Right lobe of liver (tissue), 4 donors: Measurements from ENCODE around the gene RAB37.

Experiments used
- CTCF ChIP-seq, 4 donors: fragments of 200-600 bp in 3 of 4; fragments of 450-650 bp in 1 of 4; IDR thresholded peaks; one replicate each; pipeline versions ENCODE4 v1.5.1 to v1.8.0; 2016 to 2022; ENCODE audit warnings: antibody characterized with exemption in 4 of 4, mild to moderate bottlenecking in 2 of 4
- POLR2A ChIP-seq: fragments of 450-650 bp; IDR thresholded peaks from one replicate; pipeline ENCODE4 v1.6.1; 2017; ENCODE audit warnings: antibody characterized with exemption, mild to moderate bottlenecking
- donor health status: DM: no; HTN: no; CAD: no.
- donor health status: DM: no; HTN: no; CAD: no.
- donor health status: DM: no; HTN: yes; CAD: no.

GRCh38 chr17:74773414-74773813 is 36.4 kb downstream of the RAB37 start:
- no peak for TF ChIP-seq CTCF (IDR thresholded peaks at IDR 0.05)
- TF ChIP-seq POLR2A: no peak
